Measurements from ENCODE around the gene DLG2. TPM values are rescaled to one million over a fixed set of nuclear protein-coding genes. Genes with fewer than 3 reads are reported as not detected.

Gene DLG2
- total and polyA plus RNA-seq, 2 of the 4 experiments (the other 2 are of a cell fraction): 0.31 to 0.36 TPM

- no peak overlapping the region for H3K27ac ChIP-seq (ENCODE audit: insufficient read depth, low read length)
Observed at GRCh38 chr11:84828616-84829015, 798.5 kb downstream of the DLG2 start.

More at GRCh38 chr11:84828616-84829015, 798.5 kb downstream of the DLG2 start:
- no peak overlapping the region for H2AFZ ChIP-seq (replicated peaks; ENCODE audit: low read length, poor library complexity)
- H2BK15ac ChIP-seq (ENCODE audit: low read depth, low read length): no peak overlapping the region
- H3K18ac ChIP-seq (ENCODE audit: low read depth, low read length): no peak overlapping the region
- WGBS, 2 experiments (ENCODE audit: extremely low coverage in 2 of 2, insufficient read length in 1 of 2): no CpG with 5 or more reads among the region's 2 CpGs
- H2BK5ac ChIP-seq (ENCODE audit: low read depth, low read length, poor library complexity, severe bottlenecking): no peak overlapping the region
- no peaks in the 10 kb centered on the region for H3K9me1 ChIP-seq (ENCODE audit: insufficient read depth, low read length)
- no peak overlapping the region for H3K23ac ChIP-seq (ENCODE audit: low read depth, low read length)
- H4K5ac ChIP-seq (ENCODE audit: low read depth, low read length): no peak overlapping the region
- intact Hi-C loops (cut with micrococcal nuclease): no loop called here
- no peak overlapping the region for H3K14ac ChIP-seq (replicated peaks; ENCODE audit: low read depth, low read length)
- no peaks in the 10 kb centered on the region for H3K4me1 ChIP-seq (ENCODE audit: control insufficient read depth, insufficient read depth, low read length)
- no peaks in the 10 kb centered on the region for H3K9me3 ChIP-seq (ENCODE audit: control insufficient read depth, insufficient read depth, low read length)
- H3K4me2 ChIP-seq (ENCODE audit: low read depth, low read length): no peak overlapping the region
- dilution Hi-C loops (cut with HindIII; ENCODE audit: low sequenced_read_pairs, unreplicated experiment): no loop called here
- no peak overlapping the region for H4K8ac ChIP-seq (ENCODE audit: low read depth in 2 of 2, low read length in 2 of 2)
- H4K91ac ChIP-seq (ENCODE audit: insufficient read depth, low read depth, low read length): no peak overlapping the region
- in situ Hi-C loops (cut with MboI; ENCODE audit: low sequenced_read_pairs): no loop called here
- POLR2A ChIA-PET (ENCODE audit: unreplicated experiment): no interaction called here
- H3K9ac ChIP-seq (ENCODE audit: low read depth, low read length): no peak overlapping the region
- no peaks in the 10 kb centered on the region for H3K27me3 ChIP-seq (ENCODE audit: control insufficient read depth, insufficient read depth, low read length)
- H4K20me1 ChIP-seq (ENCODE audit: insufficient read depth, low read length): no peaks in the 10 kb centered on the region
- H3K36me3 ChIP-seq (ENCODE audit: control insufficient read depth, insufficient read depth, low read length): no peaks in the 10 kb centered on the region
- no peak overlapping the region for H2BK120ac ChIP-seq (ENCODE audit: low read depth, low read length)
- BruUV-seq (replicated peaks): no TSS peak
- CTCF ChIA-PET: no interaction called here
- H2AK5ac ChIP-seq (ENCODE audit: low read depth, low read length): no peak overlapping the region
- no peaks in the 10 kb centered on the region for H3K79me1 ChIP-seq (ENCODE audit: low read depth in 1 of 2, low read length in 2 of 2)
- TF ChIP-seq SMC3 (IDR thresholded peaks at IDR 0.05; ENCODE audit: low read depth, low read length) (no peak), USF2 (IDR thresholded peaks at IDR 0.05; ENCODE audit: low read depth, low read length) (no peak), MAFK (IDR thresholded peaks at IDR 0.05; ENCODE audit: low read depth, low read length) (no peak), BHLHE40 (IDR thresholded peaks at IDR 0.05; ENCODE audit: low read depth, low read length) (no peak), RFX5 (IDR thresholded peaks at IDR 0.05; ENCODE audit: low read depth, low read length) (no peak), CTCF (conservative IDR thresholded peaks at IDR 0.05; ENCODE audit: low read depth, low read length) (no peak), FOS (IDR thresholded peaks at IDR 0.05; ENCODE audit: low read depth, low read length) (no peak), NFE2L2 (IDR thresholded peaks at IDR 0.05; ENCODE audit: low read depth, low read length) (no peak), ELK1 (IDR thresholded peaks at IDR 0.05; ENCODE audit: borderline replicate concordance, low read depth, low read length) (no peak), MAZ (IDR thresholded peaks at IDR 0.05; ENCODE audit: borderline replicate concordance, low read depth, low read length) (no peak), RCOR1 (IDR thresholded peaks at IDR 0.05; ENCODE audit: insufficient replicate concordance, low read length) (no peak), RAD21 (IDR thresholded peaks at IDR 0.05; ENCODE audit: low read length) (no peak), MXI1 (IDR thresholded peaks at IDR 0.05; ENCODE audit: borderline replicate concordance, low read depth, low read length) (no peak), POLR2A (IDR thresholded peaks at IDR 0.05; ENCODE audit: low read depth, low read length) (no peak), CHD1 (IDR thresholded peaks at IDR 0.05; ENCODE audit: low read depth, low read length) (no peak), CEBPB (IDR thresholded peaks at IDR 0.05; ENCODE audit: low read depth, low read length) (no peak)
- no peak for DNase-seq
- H2BK20ac ChIP-seq (ENCODE audit: low read depth, low read length): no peak overlapping the region
- no peak overlapping the region for H2AK9ac ChIP-seq (replicated peaks; ENCODE audit: low read depth, low read length, poor library complexity)
- no peak overlapping the region for H3K56ac ChIP-seq (ENCODE audit: extremely low read depth, insufficient read depth, low read length)
- H3K4ac ChIP-seq (ENCODE audit: low read depth, low read length): no peak overlapping the region
- no peak for ATAC-seq (ENCODE audit: low read depth)
- H3K4me3 ChIP-seq (ENCODE audit: insufficient read depth, low read depth, low read length): no peak overlapping the region

Data from IMR-90 (cell line).